ENCODE measurements around the gene SIRT7. TPM values are rescaled to one million over a fixed set of nuclear protein-coding genes. Genes with fewer than 3 reads are reported as not detected.
"Not testable (repeated sequence)": the region's sequence is repeated elsewhere in the genome, so short reads cannot be mapped to it uniquely, and the experiment has no call there.

SIRT7 gene
- total and polyA plus RNA-seq, 11 donors = 3.6 to 13.2 (median 6.8) TPM

DNA sequence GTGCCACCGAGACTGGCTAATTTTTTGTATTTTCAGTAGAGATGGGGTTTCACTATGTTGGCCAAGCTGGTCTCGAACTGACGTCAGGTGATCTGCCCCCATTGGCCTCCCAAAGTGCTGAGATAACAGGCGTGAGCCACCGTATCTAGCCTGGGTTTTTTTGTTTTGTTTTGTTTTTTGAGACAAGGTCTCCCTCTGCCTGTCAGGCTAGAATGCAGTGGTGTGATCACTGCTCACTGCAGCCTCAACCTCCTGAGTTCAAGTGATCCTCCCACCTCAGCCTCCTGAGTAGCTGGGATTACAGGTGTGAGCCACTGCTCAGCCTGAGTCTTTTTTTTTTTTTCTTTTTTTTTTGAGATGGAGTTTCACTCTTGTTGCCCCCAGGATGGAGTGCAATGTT is 35.5 kb upstream of the SIRT7 start:
- ATAC-seq; H3K4me1 ChIP-seq; DNase-seq; H3K27ac ChIP-seq; H3K4me3 ChIP-seq; H3K36me3 ChIP-seq; intact Hi-C loops (cut with DNase I); H3K9me3 ChIP-seq: not testable (repeated sequence)
- WGBS, 4 donors = 67 to 79% (median 70%) methylated on average over 5 of the region's 5 CpGs
- H3K27me3 ChIP-seq = peaks cover 0 to 31% (median 7%) of the 10 kb centered on the region in 9 donors
- TF ChIP-seq, protein P1, sequence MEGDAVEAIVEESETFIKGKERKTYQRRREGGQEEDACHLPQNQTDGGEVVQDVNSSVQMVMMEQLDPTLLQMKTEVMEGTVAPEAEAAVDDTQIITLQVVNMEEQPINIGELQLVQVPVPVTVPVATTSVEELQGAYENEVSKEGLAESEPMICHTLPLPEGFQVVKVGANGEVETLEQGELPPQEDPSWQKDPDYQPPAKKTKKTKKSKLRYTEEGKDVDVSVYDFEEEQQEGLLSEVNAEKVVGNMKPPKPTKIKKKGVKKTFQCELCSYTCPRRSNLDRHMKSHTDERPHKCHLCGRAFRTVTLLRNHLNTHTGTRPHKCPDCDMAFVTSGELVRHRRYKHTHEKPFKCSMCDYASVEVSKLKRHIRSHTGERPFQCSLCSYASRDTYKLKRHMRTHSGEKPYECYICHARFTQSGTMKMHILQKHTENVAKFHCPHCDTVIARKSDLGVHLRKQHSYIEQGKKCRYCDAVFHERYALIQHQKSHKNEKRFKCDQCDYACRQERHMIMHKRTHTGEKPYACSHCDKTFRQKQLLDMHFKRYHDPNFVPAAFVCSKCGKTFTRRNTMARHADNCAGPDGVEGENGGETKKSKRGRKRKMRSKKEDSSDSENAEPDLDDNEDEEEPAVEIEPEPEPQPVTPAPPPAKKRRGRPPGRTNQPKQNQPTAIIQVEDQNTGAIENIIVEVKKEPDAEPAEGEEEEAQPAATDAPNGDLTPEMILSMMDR (IDR thresholded peaks at IDR 0.05) = peak in 1 of 12 donors; percentile 11

DNA sequence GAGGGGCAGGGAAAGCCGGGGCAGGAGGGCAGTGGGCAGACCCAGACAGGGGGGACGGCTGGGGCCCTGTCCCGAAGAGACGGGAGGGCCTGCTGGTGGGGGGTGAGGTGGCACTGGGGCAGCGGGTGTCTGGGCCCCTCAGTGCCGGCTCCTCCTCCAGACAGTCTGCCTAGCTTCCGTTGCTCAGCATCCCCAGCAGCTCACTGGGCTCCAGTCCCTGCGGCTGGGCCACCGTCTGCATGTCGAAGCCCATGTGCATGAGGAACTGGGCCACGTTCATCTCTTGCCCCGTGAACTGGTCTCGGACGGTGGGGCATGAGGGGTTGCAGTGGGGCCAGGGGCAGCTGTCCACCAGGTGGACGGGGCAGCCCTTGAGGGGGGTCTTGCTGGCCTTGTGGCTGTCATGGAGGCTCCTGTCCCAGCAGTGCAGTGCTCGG is 34.8 kb upstream of the SIRT7 start:
- H3K4me3 ChIP-seq = no peak overlapping the region
- TF ChIP-seq, protein P1 (IDR thresholded peaks at IDR 0.05) = no peak
- no peak for TF ChIP-seq POLR2A (IDR thresholded peaks at IDR 0.05)
- no peak for ATAC-seq
- no peaks in the 10 kb centered on the region for H3K4me1 ChIP-seq
- 54 to 79% (median 71%) methylated on average over 4 to 16 of the region's 16 CpGs for WGBS, 4 donors
- peaks cover 0 to 25% (median under 1%) of the 10 kb centered on the region in 9 donors for H3K27me3 ChIP-seq
- H3K27ac ChIP-seq = no peak overlapping the region
- no peaks in the 10 kb centered on the region for H3K36me3 ChIP-seq
- intact Hi-C loops (cut with DNase I) = no loop called here
- no peak for DNase-seq
- H3K9me3 ChIP-seq = no peaks in the 10 kb centered on the region

DNA sequence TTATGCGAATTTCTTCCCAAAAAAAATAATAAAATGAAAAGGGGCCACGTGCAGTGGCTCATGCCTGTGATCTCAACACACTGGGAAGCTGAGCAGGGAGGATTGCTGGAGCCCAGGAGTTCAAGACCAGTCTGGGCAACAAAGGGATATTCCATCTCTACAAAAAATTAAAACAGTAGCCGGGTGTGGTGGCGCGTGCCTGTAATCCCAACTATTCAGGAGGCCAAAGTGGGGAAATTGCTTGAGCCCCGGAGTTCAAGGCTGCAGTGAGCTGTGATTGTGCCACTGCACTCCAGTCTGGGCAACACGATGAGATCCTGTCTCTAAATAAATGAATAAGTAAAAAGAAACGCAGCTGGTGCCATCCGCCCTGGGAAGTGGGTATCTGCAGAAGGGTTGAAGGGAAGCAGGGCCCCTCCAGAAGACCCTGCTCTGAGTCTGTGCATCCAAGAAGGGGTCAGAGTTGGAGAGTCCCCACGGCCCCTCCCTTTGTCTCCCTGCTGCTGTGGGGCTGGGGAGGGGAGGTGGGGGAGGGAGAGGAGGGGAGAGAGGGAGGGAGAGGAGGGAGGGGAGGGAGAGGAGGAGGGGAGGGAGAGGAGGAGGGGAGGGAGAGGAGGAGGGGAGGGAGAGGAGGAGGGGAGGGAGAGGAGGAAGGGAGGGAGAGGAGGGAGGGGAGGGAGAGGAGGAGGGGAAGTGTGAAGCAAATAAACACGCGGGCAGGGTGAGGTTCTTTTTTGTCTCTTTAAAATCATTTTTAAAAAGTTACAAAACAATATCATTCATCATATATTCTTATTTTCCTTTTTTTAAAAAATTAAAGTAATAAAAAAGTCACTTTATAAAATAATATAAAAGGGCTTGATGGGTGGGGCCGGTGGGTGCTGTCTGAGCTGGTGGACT is 34.1 kb upstream of the SIRT7 start:
- ATAC-seq (no peak), DNase-seq (no peak)
- Histone ChIP-seq H3K9me3 (no peaks in the 10 kb centered on the region), H3K4me3 (no peak overlapping the region), H3K4me1 (no peaks in the 10 kb centered on the region), H3K27me3 (peaks cover 0 to 17% (median 0%) of the 10 kb centered on the region in 9 donors), H3K36me3 (no peaks in the 10 kb centered on the region), H3K27ac (no peak overlapping the region)
- TF ChIP-seq POLR2A (IDR thresholded peaks at IDR 0.05) = no peak
- TF ChIP-seq, protein P1 (IDR thresholded peaks at IDR 0.05) = no peak
- WGBS, 4 donors = 55 to 65% (median 62%) methylated on average over 13 of the region's 13 CpGs
- intact Hi-C loops (cut with DNase I) = no loop called here

DNA sequence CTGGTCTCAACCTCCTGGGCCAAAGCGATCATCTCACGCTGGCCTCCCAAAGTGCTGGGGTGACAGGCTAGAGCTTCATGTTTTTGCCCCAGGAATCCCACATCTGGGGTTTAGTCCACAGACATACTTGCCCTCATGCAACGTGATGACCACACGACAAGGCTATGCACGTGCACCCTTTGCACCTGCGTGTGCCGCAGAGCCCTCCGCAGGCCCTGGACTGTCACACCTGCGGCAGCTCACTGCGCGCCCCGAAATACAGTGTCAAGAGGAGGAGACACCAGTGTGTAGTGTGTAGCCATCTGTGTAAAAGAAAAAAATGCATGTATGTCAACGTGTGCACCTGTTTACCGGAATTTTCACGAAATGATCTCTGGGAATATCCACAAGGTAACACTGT is 32.5 kb upstream of the SIRT7 start:
- Histone ChIP-seq H3K36me3 (no peaks in the 10 kb centered on the region), H3K27me3 (peaks cover 0 to 7% (median 0%) of the 10 kb centered on the region in 9 donors), H3K4me3 (no peak overlapping the region), H3K27ac (no peak overlapping the region), H3K9me3 (no peaks in the 10 kb centered on the region), H3K4me1 (no peaks in the 10 kb centered on the region)
- 88 to 91% (median 89%) methylated on average over 15 of the region's 15 CpGs for WGBS, 4 donors
- no peak for ATAC-seq
- TF ChIP-seq POLR2A (IDR thresholded peaks at IDR 0.05) = no peak
- TF ChIP-seq, protein P1 (IDR thresholded peaks at IDR 0.05) = no peak
- no peak for DNase-seq
- intact Hi-C loops (cut with DNase I) = no loop called here

All from heart left ventricle (tissue), 16 donors.